ENCODE results near the gene MKNK2.

DNA sequence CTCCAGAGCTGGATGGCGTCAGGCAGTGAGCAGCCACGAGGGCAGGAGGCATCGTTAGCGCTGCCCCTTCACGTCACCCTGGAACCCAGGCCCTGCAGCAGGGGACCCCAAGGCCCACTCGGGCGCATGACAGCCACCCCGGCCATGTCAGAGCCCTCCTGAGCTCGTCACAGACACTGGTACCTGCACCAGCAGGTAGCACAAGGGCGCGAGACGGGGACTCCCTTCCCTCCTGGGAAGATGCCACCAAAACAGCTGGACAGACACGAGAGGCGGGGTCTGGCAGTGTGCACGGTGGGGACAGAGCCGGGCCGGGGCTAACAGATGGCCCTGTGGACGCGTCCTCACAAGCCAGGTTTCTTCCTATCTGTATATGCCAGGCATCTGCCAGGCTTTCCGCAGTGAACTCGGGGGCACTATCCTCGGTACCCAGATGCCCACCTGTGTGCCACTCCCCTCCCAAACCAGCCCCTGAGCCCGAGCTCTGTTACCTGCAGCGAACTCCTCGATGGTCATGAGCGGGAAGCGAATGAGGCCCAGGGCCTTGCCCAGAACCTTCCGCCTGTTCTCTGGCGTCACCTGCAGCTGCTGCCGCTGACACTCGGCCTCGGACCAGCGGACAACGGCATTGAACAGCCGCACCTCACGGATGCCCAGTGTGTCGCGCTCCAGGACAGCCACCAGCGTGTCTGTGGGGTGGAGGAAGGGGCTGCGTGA is 61.4 kb downstream of the MKNK2 start:
- TF ChIP-seq, protein P1, sequence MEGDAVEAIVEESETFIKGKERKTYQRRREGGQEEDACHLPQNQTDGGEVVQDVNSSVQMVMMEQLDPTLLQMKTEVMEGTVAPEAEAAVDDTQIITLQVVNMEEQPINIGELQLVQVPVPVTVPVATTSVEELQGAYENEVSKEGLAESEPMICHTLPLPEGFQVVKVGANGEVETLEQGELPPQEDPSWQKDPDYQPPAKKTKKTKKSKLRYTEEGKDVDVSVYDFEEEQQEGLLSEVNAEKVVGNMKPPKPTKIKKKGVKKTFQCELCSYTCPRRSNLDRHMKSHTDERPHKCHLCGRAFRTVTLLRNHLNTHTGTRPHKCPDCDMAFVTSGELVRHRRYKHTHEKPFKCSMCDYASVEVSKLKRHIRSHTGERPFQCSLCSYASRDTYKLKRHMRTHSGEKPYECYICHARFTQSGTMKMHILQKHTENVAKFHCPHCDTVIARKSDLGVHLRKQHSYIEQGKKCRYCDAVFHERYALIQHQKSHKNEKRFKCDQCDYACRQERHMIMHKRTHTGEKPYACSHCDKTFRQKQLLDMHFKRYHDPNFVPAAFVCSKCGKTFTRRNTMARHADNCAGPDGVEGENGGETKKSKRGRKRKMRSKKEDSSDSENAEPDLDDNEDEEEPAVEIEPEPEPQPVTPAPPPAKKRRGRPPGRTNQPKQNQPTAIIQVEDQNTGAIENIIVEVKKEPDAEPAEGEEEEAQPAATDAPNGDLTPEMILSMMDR (IDR thresholded peaks at IDR 0.05; ENCODE audit: insufficient read depth, low read length) = no peak
- TF ChIP-seq GABPA (IDR thresholded peaks at IDR 0.05; ENCODE audit: low read depth) (no peak), REST (IDR thresholded peaks at IDR 0.05; ENCODE audit: insufficient replicate concordance, low read depth) (no peak), POLR2AphosphoS5 (IDR thresholded peaks at IDR 0.05; ENCODE audit: low read depth) (no peak), SPI1 (IDR thresholded peaks at IDR 0.05; ENCODE audit: borderline replicate concordance, low read depth) (no peak)
